Uterus (tissue), 2 donors: ENCODE measurements around the gene VAT1L.

Source experiments
- CTCF ChIP-seq, 4 experiments: fragments of 200-600 bp in 2 of 4; fragments of 450-650 bp in 2 of 4; sonication (generic) in 2 of 4; IDR thresholded peaks; one replicate each; pipeline ENCODE4 v1.5.1; 2016 to 2019; ENCODE audit warnings: antibody characterized with exemption in 4 of 4, mild to moderate bottlenecking in 2 of 4, moderate library complexity in 1 of 4
- POLR2A ChIP-seq, 2 donors: fragments of 450-650 bp; IDR thresholded peaks; one replicate each; pipeline ENCODE4 v1.6.1; 2016; ENCODE audit warnings: antibody characterized with exemption in 2 of 2, mild to moderate bottlenecking in 1 of 2, moderate library complexity in 1 of 2

- TF ChIP-seq POLR2A (IDR thresholded peaks at IDR 0.05) (no peak), CTCF (IDR thresholded peaks at IDR 0.05) (no peak)
Measured at GRCh38 chr16:77786186-77786847, 2.0 kb upstream of the VAT1L start.
